ENCODE data around the gene SPECC1.

The SPECC1 gene

GRCh38 chr17:20170085-20170484 lies 160.9 kb downstream of the SPECC1 start:
- H3K4me3 ChIP-seq (ENCODE audit: low read depth, low read length) = no peak overlapping the region
- in situ Hi-C loops (cut with HindIII; ENCODE audit: low sequenced_read_pairs) = no loop called here
- TF ChIP-seq, protein P1, sequence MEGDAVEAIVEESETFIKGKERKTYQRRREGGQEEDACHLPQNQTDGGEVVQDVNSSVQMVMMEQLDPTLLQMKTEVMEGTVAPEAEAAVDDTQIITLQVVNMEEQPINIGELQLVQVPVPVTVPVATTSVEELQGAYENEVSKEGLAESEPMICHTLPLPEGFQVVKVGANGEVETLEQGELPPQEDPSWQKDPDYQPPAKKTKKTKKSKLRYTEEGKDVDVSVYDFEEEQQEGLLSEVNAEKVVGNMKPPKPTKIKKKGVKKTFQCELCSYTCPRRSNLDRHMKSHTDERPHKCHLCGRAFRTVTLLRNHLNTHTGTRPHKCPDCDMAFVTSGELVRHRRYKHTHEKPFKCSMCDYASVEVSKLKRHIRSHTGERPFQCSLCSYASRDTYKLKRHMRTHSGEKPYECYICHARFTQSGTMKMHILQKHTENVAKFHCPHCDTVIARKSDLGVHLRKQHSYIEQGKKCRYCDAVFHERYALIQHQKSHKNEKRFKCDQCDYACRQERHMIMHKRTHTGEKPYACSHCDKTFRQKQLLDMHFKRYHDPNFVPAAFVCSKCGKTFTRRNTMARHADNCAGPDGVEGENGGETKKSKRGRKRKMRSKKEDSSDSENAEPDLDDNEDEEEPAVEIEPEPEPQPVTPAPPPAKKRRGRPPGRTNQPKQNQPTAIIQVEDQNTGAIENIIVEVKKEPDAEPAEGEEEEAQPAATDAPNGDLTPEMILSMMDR (IDR thresholded peaks at IDR 0.05; ENCODE audit: low read depth, low read length) = no peak
- no peak for DNase-seq (ENCODE audit: low read depth, low spot score)

GRCh38 chr17:20171741-20172365 lies 162.7 kb downstream of the SPECC1 start:
- DNase-seq (ENCODE audit: low read depth, low spot score) = no peak
- no peak overlapping the region for H3K4me3 ChIP-seq (ENCODE audit: low read depth, low read length)
- in situ Hi-C loops (cut with HindIII; ENCODE audit: low sequenced_read_pairs) = no loop called here
- TF ChIP-seq, protein P1 (IDR thresholded peaks at IDR 0.05; ENCODE audit: low read depth, low read length) = no peak

GRCh38 chr17:20172376-20172775 lies 163.2 kb downstream of the SPECC1 start:
- TF ChIP-seq, protein P1 (IDR thresholded peaks at IDR 0.05; ENCODE audit: low read depth, low read length) = no peak
- in situ Hi-C loops (cut with HindIII; ENCODE audit: low sequenced_read_pairs) = no loop called here
- no peak for DNase-seq (ENCODE audit: low read depth, low spot score)
- no peak overlapping the region for H3K4me3 ChIP-seq (ENCODE audit: low read depth, low read length)

GRCh38 chr17:20173091-20173490 lies 163.9 kb downstream of the SPECC1 start:
- DNase-seq (ENCODE audit: low read depth, low spot score) = peak; percentile 38
- TF ChIP-seq, protein P1 (IDR thresholded peaks at IDR 0.05; ENCODE audit: low read depth, low read length) = no peak
- in situ Hi-C loops (cut with HindIII; ENCODE audit: low sequenced_read_pairs) = no loop called here
- no peak overlapping the region for H3K4me3 ChIP-seq (ENCODE audit: low read depth, low read length)

DNA sequence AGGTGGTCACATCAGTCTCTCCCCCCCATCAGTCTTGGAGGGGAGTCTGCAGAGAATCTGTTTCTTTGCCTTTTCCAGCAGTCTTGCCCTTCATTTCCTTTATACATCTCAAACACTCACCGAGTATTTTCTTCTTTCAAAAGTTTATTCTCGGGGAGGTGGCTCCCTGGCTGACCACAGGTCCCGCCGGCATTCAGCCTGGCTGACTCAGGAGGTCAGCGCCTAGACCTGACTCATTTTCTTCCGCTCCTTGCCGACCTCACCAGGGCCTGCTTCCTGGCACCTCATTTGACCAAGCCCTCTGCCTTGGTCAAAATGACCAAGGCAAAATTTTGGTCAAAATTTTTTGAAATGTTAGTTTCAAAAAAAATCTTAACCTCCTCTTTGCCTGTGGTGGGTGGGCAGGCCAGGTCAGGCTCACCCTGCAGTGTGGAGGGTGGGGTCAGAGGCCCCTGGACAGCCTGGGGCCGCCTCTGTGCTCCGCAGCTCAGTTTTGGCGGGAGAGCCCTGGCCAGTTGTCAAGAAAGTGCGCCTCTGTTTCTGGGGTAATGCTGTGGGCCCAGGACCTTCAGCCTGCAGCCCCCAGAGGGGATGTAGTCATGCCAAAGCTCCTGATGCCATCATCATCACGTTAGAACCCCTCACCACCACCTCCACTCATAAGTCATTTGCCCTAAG lies 165.6 kb downstream of the SPECC1 start:
- TF ChIP-seq, protein P1 (IDR thresholded peaks at IDR 0.05; ENCODE audit: low read depth, low read length) = no peak
- H3K4me3 ChIP-seq (ENCODE audit: low read depth, low read length) = no peak overlapping the region
- peak; percentile 79 for DNase-seq (ENCODE audit: low read depth, low spot score)
- in situ Hi-C loops (cut with HindIII; ENCODE audit: low sequenced_read_pairs) = no loop called here

DNA sequence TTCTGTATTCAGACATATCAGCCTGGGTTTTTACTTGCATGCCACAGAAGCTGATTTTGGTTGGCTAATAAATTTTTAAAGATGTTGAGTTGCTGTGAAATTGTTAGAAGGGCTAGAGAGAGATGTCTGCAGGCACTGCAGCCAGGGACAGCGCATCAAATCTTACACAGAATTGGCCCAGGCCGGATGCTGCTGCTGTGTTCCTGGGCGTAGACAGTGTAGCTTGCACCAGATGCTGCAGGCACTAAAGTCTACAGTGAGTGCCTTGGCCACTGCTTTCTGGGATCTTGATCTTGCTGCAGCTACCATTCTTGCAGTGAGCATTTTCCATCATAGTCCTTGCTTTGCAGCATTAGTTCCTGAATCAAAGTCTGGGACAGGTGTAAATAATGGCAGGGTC lies 169.9 kb downstream of the SPECC1 start:
- in situ Hi-C loops (cut with HindIII; ENCODE audit: low sequenced_read_pairs) = no loop called here
- TF ChIP-seq, protein P1 (IDR thresholded peaks at IDR 0.05; ENCODE audit: low read depth, low read length) = no peak
- no peak for DNase-seq (ENCODE audit: low read depth, low spot score)

More for the DNA sequence above, 169.9 kb downstream of the SPECC1 start:
- no peak overlapping the region for H3K4me3 ChIP-seq (ENCODE audit: low read depth, low read length)

All from astrocyte of the spinal cord (primary cell).